Right lobe of liver (tissue), 6 donors: ENCODE measurements around the gene DENND6A. TPM values are rescaled to one million over a fixed set of nuclear protein-coding genes. Genes with fewer than 3 reads are reported as not detected.

Source experiments
- ATAC-seq, 4 donors: fragments of 200-7000 bp; cut with Tn5 transposase; one replicate each; pipeline ENCODE4 v1.9.1; 2020; ENCODE audit warnings: mild to moderate bottlenecking in 4 of 4, moderate library complexity in 4 of 4
- DNase-seq, 3 donors: peaks; one replicate each; pipeline ENCODE4 v3.0.0-alpha.2; 2020
- H3K27ac ChIP-seq, 3 donors: fragments of 200-600 bp; one replicate each; pipeline ENCODE4 v1.8.0; 2022
- H3K27me3 ChIP-seq, 2 donors: fragments of 200-600 bp; one replicate each; pipeline ENCODE4 v1.8.0; 2022
- H3K36me3 ChIP-seq, 4 donors: fragments of 200-600 bp; sonication (generic) in 1 of 4; one replicate each; pipeline versions ENCODE4 v1.5.1 to v1.8.0; 2017 to 2022; ENCODE audit warnings: control low read depth in 1 of 4
- H3K4me1 ChIP-seq, 4 donors: fragments of 200-600 bp; sonication (generic) in 1 of 4; one replicate each; pipeline versions ENCODE4 v1.5.1 to v1.8.0; 2017 to 2022; ENCODE audit warnings: control low read depth in 1 of 4
- H3K4me3 ChIP-seq, 3 donors: fragments of 200-600 bp; one replicate each; pipeline ENCODE4 v1.8.0; 2022
- H3K9me3 ChIP-seq, 4 donors: fragments of 200-600 bp; sonication (generic) in 1 of 4; one replicate each; pipeline versions ENCODE4 v1.5.1 to v1.8.0; 2017 to 2022; ENCODE audit warnings: control low read depth in 1 of 4
- CTCF ChIP-seq, 4 donors: fragments of 200-600 bp in 3 of 4; fragments of 450-650 bp in 1 of 4; IDR thresholded peaks; one replicate each; pipeline versions ENCODE4 v1.5.1 to v1.8.0; 2016 to 2022; ENCODE audit warnings: antibody characterized with exemption in 4 of 4, mild to moderate bottlenecking in 2 of 4
- POLR2A ChIP-seq: fragments of 450-650 bp; IDR thresholded peaks from one replicate; pipeline ENCODE4 v1.6.1; 2017; ENCODE audit warnings: antibody characterized with exemption, mild to moderate bottlenecking
- WGBS: methylation state at CpG from one replicate; pipeline ENCODE4 v1.1.6; 2018; ENCODE audit warnings: low coverage, low lambda C conversion rate; ENCODE audit not compliant: insufficient coverage; ENCODE audit errors: missing lambda C conversion rate; 5-methylcytosine and 5-hydroxymethylcytosine counted together
- intact Hi-C, 2 donors: fragments of 100-400 bp; cut with DNase I; formaldehyde crosslinking; loops; one replicate each; pipeline versions ENCODE4 v1.11.2 to v1.14.1; 2022
- total RNA-seq, 6 experiments: library from RNA; depleted of rRNA in 2 of 6; stranded (reverse); fragments of >200 nt in 2 of 6; fragmentation: NEBNext Ultra II Directional in 3 of 6; extraction: Animal tissue kit (Norgen Biotek cat#: 25700) in 3 of 6; gene quantifications; one replicate each; pipeline versions ENCODE4 v1.1.0 to v1.2.4, GENCODE V29; 2016 to 2023
- donor health status: DM: no; HTN: yes; CAD: no.
- donor health status: DM: no; HTN: no; CAD: no.
- donor health status: DM: no; HTN: no; CAD: no.
- donor health status: DM: no; HTN: yes; CAD: no.
- donor health status: DM: no; HTN: yes; CAD: no.

DENND6A gene
- total RNA-seq, 6 experiments from 2014 or later: 5.5 to 11.0 (median 9.2) TPM

- no peaks in the 10 kb centered on the region for H3K9me3 ChIP-seq
- 0% methylated on average over 16 of the region's 31 CpGs for WGBS
- no peaks in the 10 kb centered on the region for H3K27me3 ChIP-seq
- peak; percentile 59 to 66 (median 62) for ATAC-seq
- peak overlapping the region; percentile 94 to 95 (median 95) for H3K27ac ChIP-seq
- peak overlapping the region; percentile 75 to 87 (median 83) for H3K4me3 ChIP-seq
- H3K4me1 ChIP-seq: peaks cover 0 to 49% (median 17%) of the 10 kb centered on the region in 4 donors
- no peaks in the 10 kb centered on the region for H3K36me3 ChIP-seq
- intact Hi-C loops: loop anchor here in 1 of 2 donors (5.0 to 10.0 kb wide), 2 partner anchors 39 to 158 kb away; partner anchors contain the start of genes PDE12 and SLMAP
- TF ChIP-seq CTCF (IDR thresholded peaks at IDR 0.05): no peak
- TF ChIP-seq POLR2A: peak; percentile 24
- DNase-seq: peak; percentile 85 to 88 (median 85)
Observed at GRCh38 chr3:57596495-57597126, 96.3 kb downstream of the DENND6A start.

GRCh38 chr3:57594576-57594975 lies 98.3 kb downstream of the DENND6A start:
- ATAC-seq (no peak), DNase-seq (no peak)
- peak overlapping the region in 2 of 3 donors; percentile 75 to 87 for H3K4me3 ChIP-seq
- H3K4me1 ChIP-seq: peaks cover 0 to 49% (median 17%) of the 10 kb centered on the region in 4 donors
- no peaks in the 10 kb centered on the region for H3K27me3 ChIP-seq
- WGBS: 13% methylated on average over 5 of the region's 5 CpGs
- H3K27ac ChIP-seq: no peak overlapping the region
- no peaks in the 10 kb centered on the region for H3K36me3 ChIP-seq
- no peaks in the 10 kb centered on the region for H3K9me3 ChIP-seq
- intact Hi-C loops: loop anchor here in 1 of 2 donors (10.0 kb wide), 1 partner anchor 160 kb away; the partner anchor contains the start of gene SLMAP
- no peak for TF ChIP-seq POLR2A
- no peak for TF ChIP-seq CTCF (IDR thresholded peaks at IDR 0.05)

GRCh38 chr3:57594144-57594543 lies 98.7 kb downstream of the DENND6A start:
- Histone ChIP-seq H3K4me3 (no peak overlapping the region), H3K27ac (no peak overlapping the region), H3K36me3 (no peaks in the 10 kb centered on the region), H3K4me1 (peaks cover 0 to 45% (median 17%) of the 10 kb centered on the region in 4 donors), H3K9me3 (no peaks in the 10 kb centered on the region), H3K27me3 (no peaks in the 10 kb centered on the region)
- TF ChIP-seq CTCF (IDR thresholded peaks at IDR 0.05) (no peak), POLR2A (no peak)
- 69% methylated on average over 4 of the region's 4 CpGs for WGBS
- intact Hi-C loops: loop anchor here in 1 of 2 donors (10.0 kb wide), 1 partner anchor 161 kb away; the partner anchor contains the start of gene SLMAP
- DNase-seq (no peak), ATAC-seq (no peak)

- H3K4me1 ChIP-seq: peaks cover 0 to 37% (median 16%) of the 10 kb centered on the region in 4 donors
- ATAC-seq: no peak
- H3K4me3 ChIP-seq: no peak overlapping the region
- intact Hi-C loops: loop anchor here in 1 of 2 donors (10.0 kb wide), 1 partner anchor 162 kb away; the partner anchor contains the start of gene SLMAP
- no peak for DNase-seq
- no peak overlapping the region for H3K27ac ChIP-seq
- no peaks in the 10 kb centered on the region for H3K36me3 ChIP-seq
- H3K9me3 ChIP-seq: no peaks in the 10 kb centered on the region
- WGBS: 63% methylated on average over 6 of the region's 6 CpGs
- no peak for TF ChIP-seq CTCF (IDR thresholded peaks at IDR 0.05)
- TF ChIP-seq POLR2A: no peak
- H3K27me3 ChIP-seq: no peaks in the 10 kb centered on the region
Observed at GRCh38 chr3:57592306-57592705, 100.6 kb downstream of the DENND6A start.
